Skeletal muscle tissue (tissue), 4 donors: ENCODE results near the gene LTBP3. TPM values are rescaled to one million over a fixed set of nuclear protein-coding genes. Genes with fewer than 3 reads are reported as not detected.

ENCODE experiments used
- H3K27ac ChIP-seq: one replicate; pipeline ENCODE4 v1.7.0; 2013; ENCODE audit warnings: mild to moderate bottlenecking, low read depth, low read length, inconsistent platforms
- H3K27me3 ChIP-seq, 3 donors: one replicate each; pipeline ENCODE4 v1.7.0; 2013; ENCODE audit warnings: low read length in 3 of 3; ENCODE audit not compliant: control insufficient read depth in 3 of 3, insufficient read depth in 3 of 3
- H3K36me3 ChIP-seq, 3 donors: one replicate each; pipeline ENCODE4 v1.7.0; 2013; ENCODE audit warnings: low read length in 3 of 3; ENCODE audit not compliant: control insufficient read depth in 3 of 3, insufficient read depth in 3 of 3
- H3K4me1 ChIP-seq, 3 donors: one replicate each; pipeline ENCODE4 v1.7.0; 2013; ENCODE audit warnings: low read length in 3 of 3, mild to moderate bottlenecking in 3 of 3; ENCODE audit not compliant: control insufficient read depth in 3 of 3, insufficient read depth in 3 of 3
- H3K4me3 ChIP-seq, 3 donors: one replicate each; pipeline ENCODE4 v1.7.0; 2013; ENCODE audit warnings: low read length in 3 of 3
- H3K9ac ChIP-seq, 3 donors: one replicate each; pipeline ENCODE4 v1.7.0; 2013; ENCODE audit warnings: low read length in 3 of 3, mild to moderate bottlenecking in 3 of 3, moderate library complexity in 2 of 3, low read depth in 1 of 3
- H3K9me3 ChIP-seq, 3 donors: one replicate each; pipeline ENCODE4 v1.7.0; 2013; ENCODE audit warnings: low read length in 3 of 3; ENCODE audit not compliant: control insufficient read depth in 3 of 3
- total RNA-seq: library from RNA; depleted of rRNA; stranded (reverse); fragments of >200 nt; gene quantifications from one replicate; pipeline ENCODE4 v1.2.3, GENCODE V29; 2014
- donor health status: Osteomylitis.

The LTBP3 gene
- total RNA-seq, 1 donor from 2014 or later = 32.9 TPM

GRCh38 chr11:65547446-65548125 lies 10.6 kb downstream of the LTBP3 start:
- Histone ChIP-seq H3K36me3 (peaks cover 35 to 47% (median 37%) of the 10 kb centered on the region in 3 donors), H3K9me3 (no peaks in the 10 kb centered on the region), H3K27ac (no peak overlapping the region)

GRCh38 chr11:65546217-65546958 lies 11.8 kb downstream of the LTBP3 start:
- Histone ChIP-seq H3K9ac (no peak overlapping the region), H3K4me3 (no peak overlapping the region), H3K4me1 (peaks cover 6 to 7% (median 6%) of the 10 kb centered on the region in 3 donors), H3K27ac (no peak overlapping the region), H3K9me3 (no peaks in the 10 kb centered on the region), H3K27me3 (no peaks in the 10 kb centered on the region), H3K36me3 (peaks cover 24 to 42% (median 29%) of the 10 kb centered on the region in 3 donors)

More at GRCh38 chr11:65547446-65548125, 10.6 kb downstream of the LTBP3 start:
- H3K4me1 ChIP-seq = peaks cover 9 to 12% (median 11%) of the 10 kb centered on the region in 3 donors
- H3K9ac ChIP-seq = no peak overlapping the region
- no peaks in the 10 kb centered on the region for H3K27me3 ChIP-seq
- H3K4me3 ChIP-seq = no peak overlapping the region

DNA sequence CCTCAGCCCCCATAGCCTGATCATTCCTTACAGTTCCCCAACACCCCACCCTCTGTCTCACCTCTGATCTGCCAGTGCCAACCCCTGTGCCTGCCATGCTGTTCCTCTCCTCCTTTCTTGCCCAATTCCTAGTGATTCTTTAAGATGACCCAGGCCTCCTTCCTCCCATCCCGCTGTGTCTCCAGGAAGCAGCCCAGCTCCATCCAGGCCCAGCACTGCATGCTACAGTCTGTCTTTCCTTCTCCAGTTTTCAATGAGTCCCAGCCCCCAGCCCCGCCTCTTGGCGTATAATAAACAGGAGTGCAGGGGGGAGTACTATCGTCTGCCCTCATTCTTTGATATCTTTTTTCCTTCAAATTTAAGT lies 12.3 kb downstream of the LTBP3 start:
- H3K4me3 ChIP-seq = no peak overlapping the region
- H3K27ac ChIP-seq = no peak overlapping the region

GRCh38 chr11:65542738-65543390 lies 15.3 kb downstream of the LTBP3 start:
- H3K27ac ChIP-seq = no peak overlapping the region
- no peak overlapping the region for H3K9ac ChIP-seq
- peaks cover 17 to 29% (median 26%) of the 10 kb centered on the region in 3 donors for H3K36me3 ChIP-seq
- H3K27me3 ChIP-seq = no peaks in the 10 kb centered on the region
- no peaks in the 10 kb centered on the region for H3K9me3 ChIP-seq
- peaks cover 11 to 25% (median 20%) of the 10 kb centered on the region in 3 donors for H3K4me1 ChIP-seq
- no peak overlapping the region for H3K4me3 ChIP-seq

More for the DNA sequence above, 12.3 kb downstream of the LTBP3 start:
- Histone ChIP-seq H3K9ac (no peak overlapping the region), H3K4me1 (peaks cover 11 to 12% (median 11%) of the 10 kb centered on the region in 3 donors), H3K9me3 (no peaks in the 10 kb centered on the region), H3K27me3 (no peaks in the 10 kb centered on the region), H3K36me3 (peaks cover 24 to 36% (median 24%) of the 10 kb centered on the region in 3 donors)

GRCh38 chr11:65541093-65541982 lies 16.8 kb downstream of the LTBP3 start:
- Histone ChIP-seq H3K9me3 (no peaks in the 10 kb centered on the region), H3K4me1 (peaks cover 11 to 25% (median 20%) of the 10 kb centered on the region in 3 donors), H3K36me3 (peaks cover 18 to 32% (median 29%) of the 10 kb centered on the region in 3 donors), H3K9ac (peak overlapping the region; percentile 60 to 85 (median 68)), H3K4me3 (peak overlapping the region; percentile 82 to 88 (median 84)), H3K27ac (peak overlapping the region; percentile 69), H3K27me3 (no peaks in the 10 kb centered on the region)

DNA sequence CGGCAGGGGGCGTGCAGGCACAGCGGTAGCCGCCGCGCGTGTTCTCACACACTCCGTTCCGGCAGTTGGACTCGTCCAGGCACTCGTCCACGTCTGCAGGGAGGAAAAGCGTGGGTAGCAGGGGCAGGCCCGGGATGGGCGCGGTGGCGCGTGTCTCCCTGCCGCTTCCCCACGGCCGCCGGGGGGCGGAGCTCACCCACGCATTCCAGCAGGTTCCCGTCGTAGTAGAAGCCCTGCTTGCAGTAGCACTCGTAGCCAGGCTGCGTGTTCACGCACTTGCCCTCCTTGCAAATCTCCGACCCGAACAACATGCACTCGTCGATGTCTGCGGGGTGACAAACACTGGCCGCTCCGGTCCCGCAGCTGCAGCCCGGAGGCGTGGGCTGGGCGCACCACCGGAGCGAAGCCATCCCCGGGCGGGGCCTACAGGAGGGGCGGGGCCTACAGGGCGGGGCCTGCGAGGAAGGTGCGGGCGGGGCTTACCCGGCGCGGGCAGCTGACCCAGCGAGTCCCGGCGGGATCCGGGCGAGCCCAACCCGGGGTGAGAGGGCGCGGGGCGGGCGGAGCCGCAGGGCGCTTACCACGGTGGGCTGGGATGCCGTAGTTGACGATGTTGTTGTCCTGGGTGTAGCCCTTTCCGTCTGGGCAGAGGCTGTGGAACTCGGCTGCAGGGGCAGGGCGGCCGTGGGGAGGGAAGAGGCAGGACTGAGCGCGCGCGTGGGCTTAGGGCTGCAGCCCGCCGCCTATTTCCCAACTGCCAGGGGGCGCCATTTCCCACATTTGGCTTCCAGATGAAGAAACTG lies 17.7 kb downstream of the LTBP3 start:
- Histone ChIP-seq H3K9me3 (no peaks in the 10 kb centered on the region), H3K4me1 (peaks cover 11 to 25% (median 20%) of the 10 kb centered on the region in 3 donors), H3K9ac (peak overlapping the region; percentile 60 to 85 (median 68)), H3K4me3 (peak overlapping the region; percentile 82 to 88 (median 84)), H3K27me3 (no peaks in the 10 kb centered on the region), H3K27ac (peak overlapping the region; percentile 69), H3K36me3 (peaks cover 26 to 37% (median 36%) of the 10 kb centered on the region in 3 donors)

- H3K4me3 ChIP-seq = peak overlapping the region in 2 of 3 donors; percentile 84 to 88
- H3K36me3 ChIP-seq = peaks cover 31 to 41% (median 37%) of the 10 kb centered on the region in 3 donors
- peak overlapping the region; percentile 56 to 74 (median 57) for H3K9ac ChIP-seq
- H3K4me1 ChIP-seq = peaks cover 11 to 25% (median 20%) of the 10 kb centered on the region in 3 donors
- H3K27ac ChIP-seq = peak overlapping the region; percentile 69
- no peaks in the 10 kb centered on the region for H3K27me3 ChIP-seq
- no peaks in the 10 kb centered on the region for H3K9me3 ChIP-seq
Measured at GRCh38 chr11:65539744-65540289, 18.3 kb downstream of the LTBP3 start.

- Histone ChIP-seq H3K4me3 (no peak overlapping the region), H3K36me3 (peaks cover 30 to 37% (median 36%) of the 10 kb centered on the region in 3 donors), H3K27ac (no peak overlapping the region), H3K27me3 (no peaks in the 10 kb centered on the region), H3K9me3 (no peaks in the 10 kb centered on the region), H3K4me1 (peaks cover 11 to 25% (median 20%) of the 10 kb centered on the region in 3 donors), H3K9ac (peak overlapping the region in 1 of 3 donors; percentile 74)
Measured at GRCh38 chr11:65538915-65539743, 19.0 kb downstream of the LTBP3 start.
